ENCODE measurements around the gene FAM118B. TPM values are rescaled to one million over a fixed set of nuclear protein-coding genes. Genes with fewer than 3 reads are reported as not detected.

The FAM118B gene
- polyA plus RNA-seq, 1 experiment, result 36.7 TPM

GRCh38 chr11:126310992-126311310, 99.4 kb downstream of the FAM118B start:
- TF ChIP-seq CTCF (IDR thresholded peaks at IDR 0.05; ENCODE audit: low read depth, low read length), result no peak
- Histone ChIP-seq H3K4me3 (ENCODE audit: low read depth, low read length) (no peak overlapping the region), H3K9me3 (ENCODE audit: control insufficient read depth, insufficient read depth, low read length) (no peaks in the 10 kb centered on the region), H3K27ac (ENCODE audit: low read depth, low read length) (no peak overlapping the region), H3K27me3 (ENCODE audit: control insufficient read depth, insufficient read depth, low read length) (no peaks in the 10 kb centered on the region)
- POLR2A ChIA-PET, result interaction anchor here (1.3 kb wide), 2 partner anchors 170 to 174 kb away, joined by 3 to 9 read pairs; no protein-coding TSS in a partner anchor
- CTCF ChIA-PET, result interaction anchor here (0.6 to 8.2 kb wide), 27 partner anchors 8 to 1034 kb away, joined by 3 to 163 read pairs (median 5); no protein-coding TSS in a partner anchor
- DNase-seq (ENCODE audit: low read depth, low spot score), result no peak

GRCh38 chr11:126311401-126312291, 100.1 kb downstream of the FAM118B start:
- H3K27me3 ChIP-seq (ENCODE audit: control insufficient read depth, insufficient read depth, low read length), result no peaks in the 10 kb centered on the region
- no peak for DNase-seq (ENCODE audit: low read depth, low spot score)
- CTCF ChIA-PET, result interaction anchor here (0.6 to 8.2 kb wide), 19 partner anchors 8 to 678 kb away, joined by 3 to 163 read pairs (median 6); no protein-coding TSS in a partner anchor
- POLR2A ChIA-PET, result no interaction called here
- no peak for TF ChIP-seq CTCF (IDR thresholded peaks at IDR 0.05; ENCODE audit: low read depth, low read length)
- no peak overlapping the region for H3K4me3 ChIP-seq (ENCODE audit: low read depth, low read length)
- H3K9me3 ChIP-seq (ENCODE audit: control insufficient read depth, insufficient read depth, low read length), result no peaks in the 10 kb centered on the region
- H3K27ac ChIP-seq (ENCODE audit: low read depth, low read length), result no peak overlapping the region

Small RNAs within 50 kb of the gene (small RNA-seq; reads per million reads assigned to genes)
- gene AP001893.2 (ENCODE audit: insufficient read length, low read depth) (not detected), gene RN7SL351P (ENCODE audit: insufficient read length, low read depth) (not detected), gene RNU4-86P (ENCODE audit: insufficient read length, low read depth) (not detected)

Other genes with a start within 250 kb of the FAM118B start
- gene CDON, start 148.9 kb upstream of the FAM118B start, polyA plus RNA-seq (2011; rRNA removed), result 2.6 and 4.0 TPM in 2 replicates
- gene RPUSD4, start 132 bp upstream of the FAM118B start, polyA plus RNA-seq (2011; rRNA removed), result 22.0 and 24.9 TPM in 2 replicates
- 124 and 132 TPM in 2 replicates for gene SRPRA, start 57.1 kb downstream of the FAM118B start, polyA plus RNA-seq (2011; rRNA removed)
- 10.2 and 12.0 TPM in 2 replicates for gene FOXRED1, start 57.4 kb downstream of the FAM118B start, polyA plus RNA-seq (2011; rRNA removed)
- 4.9 and 8.0 TPM in 2 replicates for gene TIRAP, start 71.3 kb downstream of the FAM118B start, polyA plus RNA-seq (2011; rRNA removed)
- 20.4 and 24.3 TPM in 2 replicates for gene DCPS, start 92.3 kb downstream of the FAM118B start, polyA plus RNA-seq (2011; rRNA removed)
- gene ST3GAL4, start 143.9 kb downstream of the FAM118B start, polyA plus RNA-seq (2011; rRNA removed), result 13.1 and 15.3 TPM in 2 replicates

All from AG04450 (cell line).